ENCODE results near the gene TUBB6.

TUBB6 gene

GRCh38 chr18:12329125-12329698 is 21.2 kb downstream of the TUBB6 start:
- DNase-seq (ENCODE audit: low spot score): no peak

DNA sequence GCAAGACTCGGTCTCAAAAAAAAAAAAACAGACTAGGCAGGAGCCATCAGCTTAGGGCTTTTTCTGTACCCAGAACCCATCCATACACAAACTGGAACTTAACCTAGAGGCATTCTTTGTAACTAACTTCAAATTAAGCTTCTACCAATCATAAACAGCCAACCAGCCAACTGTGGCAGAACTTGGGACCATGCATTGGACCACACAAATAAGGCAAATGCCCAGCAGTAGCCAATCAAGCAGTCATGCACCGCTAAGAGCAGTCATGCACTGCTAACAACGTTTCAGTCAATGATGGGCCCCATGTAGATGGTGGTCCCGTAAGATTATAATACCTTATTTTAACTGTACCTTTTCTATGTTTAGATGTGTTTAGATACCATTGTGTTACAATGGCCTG is 22.7 kb downstream of the TUBB6 start:
- no peak for TF ChIP-seq CTCF (IDR thresholded peaks at IDR 0.05; ENCODE audit: poor library complexity, severe bottlenecking)

More at GRCh38 chr18:12329125-12329698, 21.2 kb downstream of the TUBB6 start:
- no peak overlapping the region for H3K27ac ChIP-seq (ENCODE audit: poor library complexity, severe bottlenecking)
- TF ChIP-seq CTCF (IDR thresholded peaks at IDR 0.05; ENCODE audit: poor library complexity, severe bottlenecking): no peak
- no peaks in the 10 kb centered on the region for H3K9me3 ChIP-seq (ENCODE audit: severe bottlenecking)
- H3K27me3 ChIP-seq (ENCODE audit: insufficient read depth, poor library complexity, severe bottlenecking): no peaks in the 10 kb centered on the region
- no peak overlapping the region for H3K4me3 ChIP-seq (ENCODE audit: severe bottlenecking)
- H3K4me1 ChIP-seq (ENCODE audit: insufficient read depth, poor library complexity, severe bottlenecking): no peaks in the 10 kb centered on the region
- H3K36me3 ChIP-seq (ENCODE audit: low read depth): peaks cover 73% of the 10 kb centered on the region
- ATAC-seq (ENCODE audit: low read depth): no peak

DNA sequence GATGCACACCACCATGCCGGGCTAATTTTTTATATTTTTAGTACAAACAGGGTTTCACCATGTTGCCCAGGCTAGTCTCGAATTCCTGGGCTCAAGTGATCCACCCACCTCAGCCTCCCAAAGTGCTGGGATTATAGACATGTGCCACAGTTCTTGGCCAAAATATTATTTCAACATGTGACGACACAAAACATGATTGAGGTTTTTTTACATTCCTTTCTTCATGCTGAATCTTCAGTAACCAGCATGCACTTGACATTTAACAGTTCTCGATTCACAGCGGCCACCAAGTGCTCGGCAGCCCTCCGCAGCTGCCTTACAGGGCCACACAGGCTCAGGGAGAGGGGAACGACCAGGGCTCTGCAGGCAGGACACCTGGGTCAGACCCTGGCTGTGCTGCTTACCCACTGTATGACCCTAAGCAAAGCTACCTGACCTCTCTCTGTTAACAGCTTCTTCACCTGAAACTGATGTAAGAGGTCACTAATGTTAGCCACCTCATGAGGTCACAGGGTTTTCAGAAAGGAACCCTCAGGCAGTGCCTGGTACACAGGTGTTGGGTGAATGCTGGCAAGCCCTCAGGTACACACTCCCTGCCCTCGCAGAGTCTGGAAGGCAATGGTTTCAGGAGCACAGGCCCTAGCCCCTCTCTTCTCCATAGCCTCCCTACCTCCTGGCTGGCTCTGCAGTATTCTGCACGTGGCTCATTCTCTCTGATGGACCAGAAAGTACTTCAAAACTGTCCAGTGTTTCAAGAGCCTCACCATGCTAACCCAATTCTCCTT is 25.7 kb downstream of the TUBB6 start:
- H3K36me3 ChIP-seq (ENCODE audit: low read depth): peaks cover 71% of the 10 kb centered on the region
- no peaks in the 10 kb centered on the region for H3K9me3 ChIP-seq (ENCODE audit: severe bottlenecking)
- H3K4me3 ChIP-seq (ENCODE audit: severe bottlenecking): no peak overlapping the region
- H3K27me3 ChIP-seq (ENCODE audit: insufficient read depth, poor library complexity, severe bottlenecking): no peaks in the 10 kb centered on the region
- ATAC-seq (ENCODE audit: low read depth) (0 out of 3 replicates have a peak, but pooled peaks have one; percentile 5), DNase-seq (ENCODE audit: low spot score) (no peak)
- peaks cover 13% of the 10 kb centered on the region for H3K4me1 ChIP-seq (ENCODE audit: insufficient read depth, poor library complexity, severe bottlenecking)
- H3K27ac ChIP-seq (ENCODE audit: poor library complexity, severe bottlenecking): no peak overlapping the region
- no peak for TF ChIP-seq CTCF (IDR thresholded peaks at IDR 0.05; ENCODE audit: poor library complexity, severe bottlenecking)

More for the DNA sequence above, 22.7 kb downstream of the TUBB6 start:
- no peaks in the 10 kb centered on the region for H3K4me1 ChIP-seq (ENCODE audit: insufficient read depth, poor library complexity, severe bottlenecking)
- H3K9me3 ChIP-seq (ENCODE audit: severe bottlenecking): no peaks in the 10 kb centered on the region
- no peak overlapping the region for H3K27ac ChIP-seq (ENCODE audit: poor library complexity, severe bottlenecking)
- no peak overlapping the region for H3K4me3 ChIP-seq (ENCODE audit: severe bottlenecking)
- DNase-seq (ENCODE audit: low spot score) (no peak), ATAC-seq (ENCODE audit: low read depth) (no peak)
- H3K36me3 ChIP-seq (ENCODE audit: low read depth): peaks cover 72% of the 10 kb centered on the region
- no peaks in the 10 kb centered on the region for H3K27me3 ChIP-seq (ENCODE audit: insufficient read depth, poor library complexity, severe bottlenecking)

- Histone ChIP-seq H3K4me1 (ENCODE audit: insufficient read depth, poor library complexity, severe bottlenecking) (peaks cover 13% of the 10 kb centered on the region), H3K36me3 (ENCODE audit: low read depth) (peaks cover 66% of the 10 kb centered on the region), H3K9me3 (ENCODE audit: severe bottlenecking) (no peaks in the 10 kb centered on the region), H3K27ac (ENCODE audit: poor library complexity, severe bottlenecking) (no peak overlapping the region), H3K27me3 (ENCODE audit: insufficient read depth, poor library complexity, severe bottlenecking) (no peaks in the 10 kb centered on the region), H3K4me3 (ENCODE audit: severe bottlenecking) (no peak overlapping the region)
- no peak for TF ChIP-seq CTCF (IDR thresholded peaks at IDR 0.05; ENCODE audit: poor library complexity, severe bottlenecking)
- ATAC-seq (ENCODE audit: low read depth) (no peak), DNase-seq (ENCODE audit: low spot score) (no peak)
These were observed 26.3 kb downstream of the TUBB6 start for GRCh38 chr18:12334366-12334808.

- peaks cover 13% of the 10 kb centered on the region for H3K4me1 ChIP-seq (ENCODE audit: insufficient read depth, poor library complexity, severe bottlenecking)
- TF ChIP-seq CTCF (IDR thresholded peaks at IDR 0.05; ENCODE audit: poor library complexity, severe bottlenecking): no peak
- ATAC-seq (ENCODE audit: low read depth) (no peak), DNase-seq (ENCODE audit: low spot score) (no peak)
- H3K36me3 ChIP-seq (ENCODE audit: low read depth): peaks cover 61% of the 10 kb centered on the region
- H3K27me3 ChIP-seq (ENCODE audit: insufficient read depth, poor library complexity, severe bottlenecking): no peaks in the 10 kb centered on the region
- no peak overlapping the region for H3K4me3 ChIP-seq (ENCODE audit: severe bottlenecking)
- H3K27ac ChIP-seq (ENCODE audit: poor library complexity, severe bottlenecking): no peak overlapping the region
- no peaks in the 10 kb centered on the region for H3K9me3 ChIP-seq (ENCODE audit: severe bottlenecking)
These were observed 26.8 kb downstream of the TUBB6 start for GRCh38 chr18:12334863-12335262.

Measured in RWPE2 (cell line).